ENCODE results near the gene XRCC3. TPM values are rescaled to one million over a fixed set of nuclear protein-coding genes. Genes with fewer than 3 reads are reported as not detected.

The XRCC3 gene
- 4.1 TPM for total RNA-seq
- long read RNA-seq, partial matches to known transcripts, result 0 of 3 reads
- long read RNA-seq, other reads (novel, unspliced or antisense), result 1 of 3 reads

DNA sequence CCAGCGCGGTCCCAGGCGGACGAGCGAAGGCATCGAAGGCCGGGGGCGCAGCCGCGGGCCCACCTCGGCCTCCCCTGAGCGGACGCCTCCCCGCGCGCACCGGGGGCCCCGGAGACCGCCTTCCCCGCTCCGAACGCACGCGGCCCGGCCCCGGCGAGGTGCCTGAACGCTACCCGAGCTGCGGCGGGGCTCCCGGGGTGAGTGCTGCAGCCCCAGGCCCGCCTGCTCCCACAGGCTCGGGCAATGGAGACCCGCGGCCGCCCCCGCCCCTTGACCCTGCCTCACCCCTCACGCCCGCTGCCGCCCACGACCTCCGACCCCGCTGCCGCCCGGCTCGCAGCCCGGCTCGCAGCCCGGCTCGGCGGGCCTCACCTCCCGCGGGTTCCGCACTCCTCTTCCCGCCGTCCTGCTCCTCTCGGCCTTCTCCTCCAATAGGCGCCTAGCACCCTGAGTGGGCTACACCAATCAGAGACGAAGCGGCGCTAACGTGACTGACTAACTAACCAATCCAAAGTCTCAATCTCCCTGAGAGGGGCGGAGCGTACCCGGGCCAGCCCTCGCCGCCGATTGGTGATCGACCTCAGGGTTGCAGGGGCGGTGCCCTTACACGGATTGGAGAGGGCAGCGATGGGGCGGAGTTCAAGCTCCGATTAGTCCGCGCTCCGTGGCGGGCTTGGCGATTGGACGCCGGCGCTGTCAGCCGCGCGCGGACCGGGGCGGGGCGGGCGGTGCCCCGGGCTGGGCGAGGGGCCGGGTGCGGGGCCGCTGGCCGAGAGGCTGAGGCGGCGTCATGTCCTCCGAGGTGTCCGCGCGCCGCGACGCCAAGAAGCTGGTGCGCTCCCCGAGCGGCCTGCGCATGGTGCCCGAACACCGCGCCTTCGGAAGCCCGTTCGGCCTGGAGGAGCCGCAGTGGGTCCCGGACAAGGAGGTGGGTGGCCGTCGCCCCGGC, at the start of gene XRCC3, which contains the start of gene ZFYVE21:
XRCC3 (minus strand) TSS at position 400 of the 949 bp plus-strand sequence. CDS start 4,364 bp downstream, outside the sequence.
ZFYVE21 (plus strand) TSS at position 759 of the 949 bp plus-strand sequence; CDS start at position 791, 32 bp downstream.
- intact Hi-C loops (cut with micrococcal nuclease), result no loop called here
- Histone ChIP-seq H3K4me1 (peaks cover 79% of the 10 kb centered on the region), H3K4me3 (peak within 1 kb of the TSS; percentile 94), H3K27me3 (ENCODE audit: low read depth) (no peaks in the 10 kb centered on the region), H3K36me3 (no peaks in the 10 kb centered on the region), H3K27ac (replicated peaks) (peak within 1 kb of the TSS; percentile 90), H3K9me3 (replicated peaks) (no peaks in the 10 kb centered on the region)
- TF ChIP-seq, protein P1, sequence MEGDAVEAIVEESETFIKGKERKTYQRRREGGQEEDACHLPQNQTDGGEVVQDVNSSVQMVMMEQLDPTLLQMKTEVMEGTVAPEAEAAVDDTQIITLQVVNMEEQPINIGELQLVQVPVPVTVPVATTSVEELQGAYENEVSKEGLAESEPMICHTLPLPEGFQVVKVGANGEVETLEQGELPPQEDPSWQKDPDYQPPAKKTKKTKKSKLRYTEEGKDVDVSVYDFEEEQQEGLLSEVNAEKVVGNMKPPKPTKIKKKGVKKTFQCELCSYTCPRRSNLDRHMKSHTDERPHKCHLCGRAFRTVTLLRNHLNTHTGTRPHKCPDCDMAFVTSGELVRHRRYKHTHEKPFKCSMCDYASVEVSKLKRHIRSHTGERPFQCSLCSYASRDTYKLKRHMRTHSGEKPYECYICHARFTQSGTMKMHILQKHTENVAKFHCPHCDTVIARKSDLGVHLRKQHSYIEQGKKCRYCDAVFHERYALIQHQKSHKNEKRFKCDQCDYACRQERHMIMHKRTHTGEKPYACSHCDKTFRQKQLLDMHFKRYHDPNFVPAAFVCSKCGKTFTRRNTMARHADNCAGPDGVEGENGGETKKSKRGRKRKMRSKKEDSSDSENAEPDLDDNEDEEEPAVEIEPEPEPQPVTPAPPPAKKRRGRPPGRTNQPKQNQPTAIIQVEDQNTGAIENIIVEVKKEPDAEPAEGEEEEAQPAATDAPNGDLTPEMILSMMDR (IDR thresholded peaks at IDR 0.05; ENCODE audit: borderline replicate concordance), result no peak
- DNase-seq, result peak; percentile 100

DNA sequence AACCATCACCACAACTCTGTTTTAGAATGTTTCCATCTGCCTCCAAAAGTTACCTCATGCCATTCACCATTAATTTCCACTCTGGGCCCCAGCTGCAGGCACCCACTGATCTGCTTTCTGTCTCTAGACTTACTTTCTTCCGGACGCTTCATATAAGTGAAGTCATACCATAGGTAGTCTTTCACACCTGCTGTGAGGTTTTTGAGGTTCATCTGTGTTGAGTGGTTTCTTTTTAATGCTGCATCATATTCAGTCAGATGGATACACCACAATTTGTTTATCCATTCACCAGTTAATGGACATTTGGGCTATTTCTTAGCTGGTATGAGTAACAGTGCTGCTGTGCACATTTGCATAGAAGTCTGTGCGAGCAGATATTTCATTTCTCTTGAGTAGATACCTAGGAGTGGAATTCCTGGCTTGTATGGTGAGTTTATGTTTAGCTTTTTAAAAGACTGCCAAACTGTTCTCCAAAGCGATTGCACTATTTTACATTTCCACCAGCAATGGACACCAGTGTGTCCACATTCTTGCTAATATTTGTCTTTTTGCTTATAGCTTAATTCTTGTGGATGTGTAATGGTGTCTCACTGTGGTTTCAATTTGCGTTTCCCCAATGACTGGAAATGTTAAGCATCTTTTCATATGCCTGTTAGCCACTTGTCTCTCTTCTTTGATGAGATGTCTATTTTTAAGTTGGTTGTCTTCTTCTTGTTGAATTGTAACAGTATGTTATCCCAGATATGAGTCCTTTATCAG, 48.7 kb upstream of the XRCC3 start:
- peaks cover 27% of the 10 kb centered on the region for H3K4me1 ChIP-seq
- DNase-seq, result no peak
- H3K27me3 ChIP-seq (ENCODE audit: low read depth), result no peaks in the 10 kb centered on the region
- TF ChIP-seq, protein P1 (IDR thresholded peaks at IDR 0.05; ENCODE audit: borderline replicate concordance), result no peak
- no peak overlapping the region for H3K4me3 ChIP-seq
- H3K36me3 ChIP-seq, result peaks cover 8% of the 10 kb centered on the region
- no peak overlapping the region for H3K27ac ChIP-seq (replicated peaks)
- H3K9me3 ChIP-seq (replicated peaks), result no peaks in the 10 kb centered on the region
- intact Hi-C loops (cut with micrococcal nuclease), result no loop called here

DNA sequence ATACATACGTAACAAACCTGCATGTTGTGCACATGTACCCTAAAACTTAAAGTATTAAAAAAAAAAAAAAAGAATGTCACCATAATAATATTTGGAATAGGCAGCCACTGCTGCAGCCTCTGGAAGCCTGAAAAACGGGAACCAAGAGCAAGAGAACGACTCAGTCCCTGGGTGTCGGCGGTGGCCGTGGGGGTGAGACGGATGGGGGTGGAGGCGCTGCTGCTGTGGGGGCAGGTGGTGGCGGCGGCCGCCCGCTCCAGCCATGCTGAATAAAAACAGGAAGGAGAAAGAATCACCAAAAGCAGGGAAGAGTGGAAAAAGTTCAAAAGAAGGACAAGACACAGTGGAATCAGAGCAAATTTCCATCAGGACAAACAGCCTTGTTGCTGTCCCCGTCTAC, 47.3 kb upstream of the XRCC3 start:
- intact Hi-C loops (cut with micrococcal nuclease), result no loop called here

DNA sequence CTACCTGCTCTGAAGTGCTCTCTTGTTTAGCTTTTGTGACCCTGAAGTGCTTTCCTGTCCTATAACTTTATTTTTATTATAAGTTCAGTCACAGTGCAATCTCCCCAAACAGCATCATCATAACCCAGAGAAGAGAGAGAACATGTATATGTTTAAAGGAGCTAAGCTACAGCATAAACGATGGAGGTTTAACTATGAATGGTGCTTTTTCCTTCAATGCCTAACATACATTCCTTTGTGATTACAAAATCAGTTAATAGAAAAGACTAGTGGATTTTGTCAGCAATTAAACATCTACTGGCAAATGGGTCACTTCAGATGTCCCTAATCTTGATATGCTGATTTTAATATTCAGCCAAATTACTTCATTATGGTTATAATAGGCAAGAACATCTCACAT, 46.8 kb upstream of the XRCC3 start:
- Histone ChIP-seq H3K27me3 (ENCODE audit: low read depth) (no peaks in the 10 kb centered on the region), H3K9me3 (replicated peaks) (no peaks in the 10 kb centered on the region), H3K36me3 (peaks cover 15% of the 10 kb centered on the region), H3K4me3 (no peak overlapping the region), H3K4me1 (peaks cover 31% of the 10 kb centered on the region), H3K27ac (replicated peaks) (no peak overlapping the region)
- DNase-seq, result no peak
- intact Hi-C loops (cut with micrococcal nuclease), result no loop called here
- TF ChIP-seq, protein P1 (IDR thresholded peaks at IDR 0.05; ENCODE audit: borderline replicate concordance), result no peak

More for the DNA sequence above, 47.3 kb upstream of the XRCC3 start:
- H3K36me3 ChIP-seq, result peaks cover 10% of the 10 kb centered on the region
- DNase-seq, result no peak
- no peak overlapping the region for H3K4me3 ChIP-seq
- H3K27ac ChIP-seq (replicated peaks), result no peak overlapping the region
- TF ChIP-seq, protein P1 (IDR thresholded peaks at IDR 0.05; ENCODE audit: borderline replicate concordance), result no peak
- H3K9me3 ChIP-seq (replicated peaks), result no peaks in the 10 kb centered on the region
- no peaks in the 10 kb centered on the region for H3K27me3 ChIP-seq (ENCODE audit: low read depth)
- peaks cover 29% of the 10 kb centered on the region for H3K4me1 ChIP-seq

DNA sequence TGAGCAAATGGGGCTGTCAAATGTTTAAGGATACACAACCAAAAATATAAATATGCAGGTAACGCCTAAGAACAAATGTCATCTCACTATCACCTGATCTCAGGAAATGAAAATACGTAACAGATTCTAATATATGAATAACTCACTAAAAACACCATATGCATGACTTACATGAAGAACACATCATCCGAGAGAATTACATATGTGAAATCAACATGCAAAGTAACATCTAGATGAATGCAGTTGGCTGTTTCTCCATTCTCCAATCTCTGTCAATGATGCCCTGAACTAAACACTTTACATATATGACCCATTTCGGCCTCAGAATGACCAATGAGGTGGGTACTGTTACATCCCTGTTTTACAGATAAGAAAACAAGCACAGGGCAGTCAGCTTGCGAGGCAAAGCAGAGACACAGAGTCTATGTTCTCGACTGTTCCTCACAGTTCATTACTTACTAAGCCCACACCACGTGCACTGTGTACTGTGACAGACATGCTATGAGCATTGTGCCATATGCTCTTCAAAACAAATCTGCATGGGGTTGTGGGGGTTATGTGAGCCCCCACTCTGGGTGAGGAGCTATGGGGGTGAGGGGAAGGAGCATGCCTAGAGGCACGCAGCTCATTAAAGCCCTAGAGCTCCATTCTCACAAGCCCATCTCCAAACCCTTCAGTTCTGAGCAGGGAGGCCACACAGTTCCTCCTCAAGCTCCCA, 43.0 kb upstream of the XRCC3 start:
- H3K4me1 ChIP-seq, result peaks cover 14% of the 10 kb centered on the region
- H3K36me3 ChIP-seq, result peaks cover 19% of the 10 kb centered on the region
- no peaks in the 10 kb centered on the region for H3K27me3 ChIP-seq (ENCODE audit: low read depth)
- no peak overlapping the region for H3K4me3 ChIP-seq
- H3K27ac ChIP-seq (replicated peaks), result no peak overlapping the region
- no peak for DNase-seq
- intact Hi-C loops (cut with micrococcal nuclease), result no loop called here
- H3K9me3 ChIP-seq (replicated peaks), result no peaks in the 10 kb centered on the region
- TF ChIP-seq, protein P1 (IDR thresholded peaks at IDR 0.05; ENCODE audit: borderline replicate concordance), result no peak
